ENCODE measurements around the gene ZNF418.
A peak's percentile ranks its signal among the peaks of the same experiment; 100 is the strongest.
"Not testable (repeated sequence)": the region's sequence is repeated elsewhere in the genome, so short reads cannot be mapped to it uniquely, and the experiment has no call there.

The ZNF418 gene

GRCh38 chr19:57888560-57889231, 46.5 kb downstream of the ZNF418 start, which contains the start of gene ZNF814:
ZNF814 (minus strand) TSS chr19:57889037; CDS start chr19:57888802, 235 bp downstream.
- DNase-seq = peak; percentile 83 to 89

GRCh38 chr19:57888107-57888559, 47.1 kb downstream of the ZNF418 start:
- DNase-seq = no peak

- no peak for DNase-seq
These were observed 47.8 kb downstream of the ZNF418 start for GRCh38 chr19:57887195-57887941.

GRCh38 chr19:57886046-57886445, 49.2 kb downstream of the ZNF418 start:
- no peak for DNase-seq

GRCh38 chr19:57873883-57874799, 61.1 kb downstream of the ZNF418 start:
- not testable (repeated sequence) for DNase-seq

- no peak for DNase-seq
These were observed 62.8 kb downstream of the ZNF418 start for GRCh38 chr19:57872450-57872849.

Data from CD4-positive, alpha-beta T cell treated with Interferon alpha-2 for 1 hour (primary cell).